MM.1S (cell line): ENCODE results near the gene CR2.

Experiments used
- CTCF ChIP-seq: fragments of 300-600 bp; sonication (generic); IDR thresholded peaks from 2 replicates; pipeline ENCODE4 v1.5.1; 2016; ENCODE audit warnings: antibody characterized with exemption, low read length, mixed read lengths
- EZH2 ChIP-seq: fragments of 300-600 bp; sonication (generic); optimal IDR thresholded peaks from 2 replicates; pipeline ENCODE3; 2017; ENCODE audit warnings: low read depth, mild to moderate bottlenecking, antibody characterized with exemption, low read length, mixed read lengths
- EZH2phosphoT487 ChIP-seq: fragments of 300-600 bp; sonication (generic); IDR thresholded peaks from 2 replicates; pipeline ENCODE4 v1.6.1; 2018; ENCODE audit warnings: antibody characterized with exemption, low read length

GRCh38 chr1:207516729-207517128 is 62.6 kb downstream of the CR2 start:
- TF ChIP-seq CTCF (no peak), EZH2 (no peak), EZH2phosphoT487 (no peak)
